ENCODE results near the gene DIO3.

DIO3 gene

GRCh38 chr14:101586531-101587430, 25.5 kb downstream of the DIO3 start:
- no peak for TF ChIP-seq CTCF (conservative IDR thresholded peaks at IDR 0.05)
- no peak overlapping the region for H3K27ac ChIP-seq

GRCh38 chr14:101587441-101587911, 26.2 kb downstream of the DIO3 start:
- no peak overlapping the region for H3K27ac ChIP-seq
- TF ChIP-seq CTCF (conservative IDR thresholded peaks at IDR 0.05): no peak

- no peak for TF ChIP-seq CTCF (conservative IDR thresholded peaks at IDR 0.05)
- no peak overlapping the region for H3K27ac ChIP-seq
These were observed 27.1 kb downstream of the DIO3 start for GRCh38 chr14:101588286-101588975.

GRCh38 chr14:101588990-101589389, 27.7 kb downstream of the DIO3 start:
- H3K27ac ChIP-seq: no peak overlapping the region
- no peak for TF ChIP-seq CTCF (conservative IDR thresholded peaks at IDR 0.05)

GRCh38 chr14:101589486-101590015, 28.3 kb downstream of the DIO3 start:
- TF ChIP-seq CTCF (conservative IDR thresholded peaks at IDR 0.05): no peak
- H3K27ac ChIP-seq: no peak overlapping the region

GRCh38 chr14:101590062-101590461, 28.8 kb downstream of the DIO3 start:
- no peak overlapping the region for H3K27ac ChIP-seq
- TF ChIP-seq CTCF (conservative IDR thresholded peaks at IDR 0.05): no peak

GRCh38 chr14:101590616-101591015, 29.3 kb downstream of the DIO3 start:
- TF ChIP-seq CTCF (conservative IDR thresholded peaks at IDR 0.05): no peak
- H3K27ac ChIP-seq: no peak overlapping the region
